22Rv1 (cell line): ENCODE data around the gene NT5DC4.

Source experiments
- H3K27ac ChIP-seq: fragments of 450-650 bp; 2 replicates; pipeline ENCODE4 v1.5.1; 2017
- CTCF ChIP-seq: fragments of 450-650 bp; IDR thresholded peaks from 2 replicates; pipeline ENCODE4 v1.5.1; 2017; ENCODE audit warnings: mild to moderate bottlenecking
- ZFX ChIP-seq: fragments of 450-650 bp; IDR thresholded peaks from 2 replicates; pipeline ENCODE4 v1.6.1; 2017; ENCODE audit warnings: antibody characterized with exemption, borderline replicate concordance

NT5DC4 gene

GRCh38 chr2:112740527-112740926 lies 19.7 kb downstream of the NT5DC4 start:
- TF ChIP-seq ZFX (no peak), CTCF (no peak)
- H3K27ac ChIP-seq: no peak overlapping the region

GRCh38 chr2:112749755-112750559 lies 29.1 kb downstream of the NT5DC4 start:
- H3K27ac ChIP-seq: no peak overlapping the region; the same call in 1 of the 2 replicates
- TF ChIP-seq CTCF (peak; percentile 97), ZFX (no peak)

GRCh38 chr2:112750560-112750843 lies 29.7 kb downstream of the NT5DC4 start:
- no peak overlapping the region; the same call in 1 of the 2 replicates for H3K27ac ChIP-seq
- TF ChIP-seq ZFX: no peak
- no peak for TF ChIP-seq CTCF

- no peak for TF ChIP-seq CTCF
- TF ChIP-seq ZFX: no peak
- peak overlapping the region; percentile 22; the same call in 1 of the 2 replicates for H3K27ac ChIP-seq
Measured at GRCh38 chr2:112751451-112752197, 30.8 kb downstream of the NT5DC4 start.

DNA sequence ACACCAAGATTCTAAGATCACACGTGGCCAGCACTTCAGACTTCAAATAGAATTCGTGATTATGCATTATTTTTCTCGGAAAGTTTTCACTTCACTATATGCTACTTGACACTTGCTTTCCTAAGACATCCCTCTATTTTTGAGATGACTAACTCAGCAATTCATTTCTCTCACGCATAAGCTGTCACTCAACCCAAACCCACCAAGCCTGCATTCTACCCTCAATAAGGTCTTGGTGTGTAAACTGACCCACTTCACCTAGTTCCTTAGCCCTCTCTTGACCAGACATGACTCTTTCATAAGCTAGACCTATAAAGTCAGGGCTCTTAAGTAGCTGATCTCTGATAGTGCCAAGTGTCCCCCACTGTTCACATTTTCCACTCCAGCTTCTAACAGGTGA lies 31.8 kb downstream of the NT5DC4 start:
- H3K27ac ChIP-seq: no peak overlapping the region
- TF ChIP-seq CTCF (no peak), ZFX (no peak)

DNA sequence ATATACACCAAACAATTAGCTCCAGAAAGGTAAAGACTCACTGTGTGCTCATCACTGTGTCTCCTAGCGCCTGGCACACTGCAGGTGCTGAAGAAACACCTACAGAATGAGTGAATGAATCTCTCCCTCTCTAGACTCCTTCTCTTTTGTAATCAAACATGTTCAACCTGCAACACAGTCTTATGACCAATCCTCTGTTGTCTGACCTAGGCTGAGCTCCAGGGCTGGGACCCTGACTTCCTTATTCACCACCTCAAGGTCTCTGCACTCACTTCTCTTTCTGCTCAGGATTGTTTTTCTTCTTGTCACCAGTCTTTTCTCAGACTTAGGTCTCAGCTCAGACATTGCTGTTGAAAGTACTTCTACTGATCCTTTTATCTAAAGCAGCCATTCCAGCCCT lies 33.7 kb downstream of the NT5DC4 start:
- no peak overlapping the region for H3K27ac ChIP-seq
- TF ChIP-seq ZFX: no peak
- no peak for TF ChIP-seq CTCF

DNA sequence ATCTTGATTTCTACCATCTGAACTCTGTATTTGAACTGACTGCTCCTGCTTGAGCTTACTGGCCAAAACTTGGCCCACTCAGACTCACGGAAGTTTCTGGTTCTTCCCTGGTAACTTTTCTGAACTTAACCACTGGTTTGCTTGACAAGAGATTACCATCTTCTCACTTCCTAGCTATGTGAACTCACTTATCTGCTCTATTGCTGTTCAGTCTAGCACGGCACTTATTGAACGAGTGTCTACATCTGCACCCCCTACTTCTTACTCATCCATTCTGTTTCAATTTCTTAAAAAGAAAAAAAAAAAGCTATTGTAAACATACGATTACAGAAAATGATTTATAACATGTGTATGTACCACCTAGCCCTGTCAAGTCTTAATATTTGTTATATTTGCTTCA lies 34.6 kb downstream of the NT5DC4 start:
- no peak overlapping the region for H3K27ac ChIP-seq
- TF ChIP-seq CTCF (no peak), ZFX (no peak)
